Astrocyte (in vitro differentiated cells and primary cell): Measurements from ENCODE around the gene ZNF892. TPM values are rescaled to one million over a fixed set of nuclear protein-coding genes. Genes with fewer than 3 reads are reported as not detected.
A peak's percentile ranks its signal among the peaks of the same experiment; 100 is the strongest.
"Not testable (repeated sequence)": the region's sequence is repeated elsewhere in the genome, so short reads cannot be mapped to it uniquely, and the experiment has no call there.

ENCODE experiments used
- DNase-seq: peaks from one replicate; pipeline ENCODE4 v3.0.0-alpha.2; 2010; ENCODE audit warnings: low read depth
- FAIRE-seq: peaks from 2 replicates; lab custom pipeline; 2011; peaks lifted over from hg19 to GRCh38; lab: Jason Lieb, UNC
- H2AFZ ChIP-seq: 2 replicates; pipeline ENCODE4 v1.6.0; 2012; ENCODE audit warnings: low read depth, low read length, inconsistent platforms
- H3K27ac ChIP-seq: 2 replicates; pipeline ENCODE4 v1.5.1; 2011; ENCODE audit warnings: low read depth, low read length, inconsistent platforms
- H3K27me3 ChIP-seq: 2 replicates; pipeline ENCODE4 v1.6.0; 2011; ENCODE audit warnings: low read length, inconsistent platforms; ENCODE audit not compliant: insufficient read depth
- H3K36me3 ChIP-seq: 2 replicates; pipeline ENCODE4 v1.5.1; 2011; ENCODE audit warnings: low read length, inconsistent platforms; ENCODE audit not compliant: insufficient read depth
- H3K4me1 ChIP-seq: 2 replicates; pipeline ENCODE4 v1.5.1; 2011; ENCODE audit warnings: low read length, inconsistent platforms; ENCODE audit not compliant: insufficient read depth
- H3K4me2 ChIP-seq: 2 replicates; pipeline ENCODE4 v1.6.0; 2012; ENCODE audit warnings: low read length, inconsistent platforms
- H3K4me3 ChIP-seq: 2 replicates; pipeline ENCODE4 v1.5.1; 2011; ENCODE audit warnings: low read depth, mild to moderate bottlenecking, low read length, inconsistent platforms; ENCODE audit not compliant: insufficient read depth
- H3K79me2 ChIP-seq: 2 replicates; pipeline ENCODE4 v1.6.0; 2012; ENCODE audit warnings: mild to moderate bottlenecking, low read length, inconsistent platforms; ENCODE audit not compliant: insufficient read depth
- H3K9ac ChIP-seq: 2 replicates; pipeline ENCODE4 v1.6.0; 2012; ENCODE audit warnings: mild to moderate bottlenecking, low read length, inconsistent platforms
- H3K9me3 ChIP-seq: 2 replicates; pipeline ENCODE4 v1.5.1; 2012; ENCODE audit warnings: low read depth, mild to moderate bottlenecking, low read length, inconsistent platforms; ENCODE audit not compliant: insufficient read depth
- H4K20me1 ChIP-seq: 2 replicates; pipeline ENCODE4 v1.6.0; 2012; ENCODE audit warnings: low read length, inconsistent platforms; ENCODE audit not compliant: insufficient read depth
- H3K27ac Mint-ChIP-seq: one replicate; pipeline ENCODE4 v1.8.0; 2021; ENCODE audit warnings: mild to moderate bottlenecking, mixed read lengths; ENCODE audit not compliant: unreplicated experiment
- H3K27me3 Mint-ChIP-seq: one replicate; pipeline ENCODE4 v1.8.0; 2021; ENCODE audit warnings: low read depth, mixed read lengths; ENCODE audit not compliant: unreplicated experiment
- H3K36me3 Mint-ChIP-seq: one replicate; pipeline ENCODE4 v1.8.0; 2021; ENCODE audit warnings: low read depth, mixed read lengths; ENCODE audit not compliant: unreplicated experiment
- H3K4me1 Mint-ChIP-seq: one replicate; pipeline ENCODE4 v1.8.0; 2021; ENCODE audit warnings: low read depth, mixed read lengths; ENCODE audit not compliant: unreplicated experiment
- H3K4me3 Mint-ChIP-seq: one replicate; pipeline ENCODE4 v1.8.0; 2021; ENCODE audit warnings: mild to moderate bottlenecking, moderate library complexity, mixed read lengths; ENCODE audit not compliant: unreplicated experiment
- H3K9me3 Mint-ChIP-seq: one replicate; pipeline ENCODE4 v1.8.0; 2021; ENCODE audit warnings: mild to moderate bottlenecking, mixed read lengths; ENCODE audit not compliant: unreplicated experiment
- EZH2 ChIP-seq: IDR thresholded peaks from 2 replicates; pipeline ENCODE4 v1.6.1; 2012; ENCODE audit warnings: mild to moderate bottlenecking, low read length, inconsistent platforms; ENCODE audit not compliant: insufficient read depth
- total RNA-seq: library from RNA; stranded (reverse); gene quantifications from 2 replicates; pipeline ENCODE4 v1.2.1, GENCODE V29; 2021
- TF ChIP-seq, protein P1 (sequence below): IDR thresholded peaks from 2 replicates; pipeline ENCODE4 v1.5.1; 2011; ENCODE audit warnings: low read depth, mild to moderate bottlenecking, inconsistent platforms, low read length, moderate library complexity; ENCODE audit not compliant: insufficient read depth

The ZNF892 gene
- total RNA-seq, 1 donor from 2014 or later = 4.8 TPM

DNA sequence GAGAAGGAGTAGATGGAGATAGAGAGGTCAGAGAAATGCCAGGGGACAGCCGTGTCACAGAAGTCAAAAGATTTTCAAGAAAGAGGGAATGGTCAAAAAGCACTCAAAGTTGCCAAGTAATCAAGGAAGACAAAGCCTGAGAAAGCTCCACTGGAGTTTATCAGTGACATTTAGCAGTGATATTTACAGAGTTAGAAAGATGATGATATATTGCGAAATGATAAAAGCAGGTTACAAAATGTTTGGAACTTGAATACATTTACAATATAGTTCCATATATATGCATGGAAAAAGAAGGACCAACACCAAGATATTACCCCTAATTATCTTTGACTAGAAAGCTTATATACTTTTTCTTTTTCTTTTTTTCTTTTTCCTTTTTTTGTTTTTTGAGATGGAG is 21.3 kb upstream of the ZNF892 start:
- H3K27me3 ChIP-seq = no peaks in the 10 kb centered on the region
- no peaks in the 10 kb centered on the region for H4K20me1 ChIP-seq
- no peak overlapping the region for H3K9ac ChIP-seq
- Mint-ChIP-seq H3K4me3 (no peak overlapping the region), H3K27me3 (peaks cover 3% of the 10 kb centered on the region), H3K27ac (no peak overlapping the region), H3K4me1 (no peaks in the 10 kb centered on the region), H3K36me3 (peaks cover 31% of the 10 kb centered on the region), H3K9me3 (peaks cover 22% of the 10 kb centered on the region)
- H3K27ac ChIP-seq = no peak overlapping the region
- peaks cover 11% of the 10 kb centered on the region for H3K9me3 ChIP-seq
- H3K36me3 ChIP-seq = peaks cover 13% of the 10 kb centered on the region
- H3K4me2 ChIP-seq = no peak overlapping the region
- H2AFZ ChIP-seq = no peak overlapping the region
- H3K4me3 ChIP-seq = no peak overlapping the region
- no peak for TF ChIP-seq EZH2
- TF ChIP-seq, protein P1, sequence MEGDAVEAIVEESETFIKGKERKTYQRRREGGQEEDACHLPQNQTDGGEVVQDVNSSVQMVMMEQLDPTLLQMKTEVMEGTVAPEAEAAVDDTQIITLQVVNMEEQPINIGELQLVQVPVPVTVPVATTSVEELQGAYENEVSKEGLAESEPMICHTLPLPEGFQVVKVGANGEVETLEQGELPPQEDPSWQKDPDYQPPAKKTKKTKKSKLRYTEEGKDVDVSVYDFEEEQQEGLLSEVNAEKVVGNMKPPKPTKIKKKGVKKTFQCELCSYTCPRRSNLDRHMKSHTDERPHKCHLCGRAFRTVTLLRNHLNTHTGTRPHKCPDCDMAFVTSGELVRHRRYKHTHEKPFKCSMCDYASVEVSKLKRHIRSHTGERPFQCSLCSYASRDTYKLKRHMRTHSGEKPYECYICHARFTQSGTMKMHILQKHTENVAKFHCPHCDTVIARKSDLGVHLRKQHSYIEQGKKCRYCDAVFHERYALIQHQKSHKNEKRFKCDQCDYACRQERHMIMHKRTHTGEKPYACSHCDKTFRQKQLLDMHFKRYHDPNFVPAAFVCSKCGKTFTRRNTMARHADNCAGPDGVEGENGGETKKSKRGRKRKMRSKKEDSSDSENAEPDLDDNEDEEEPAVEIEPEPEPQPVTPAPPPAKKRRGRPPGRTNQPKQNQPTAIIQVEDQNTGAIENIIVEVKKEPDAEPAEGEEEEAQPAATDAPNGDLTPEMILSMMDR = no peak
- FAIRE-seq (no peak), DNase-seq (no peak)
- H3K79me2 ChIP-seq = no peaks in the 10 kb centered on the region
- H3K4me1 ChIP-seq = no peaks in the 10 kb centered on the region

DNA sequence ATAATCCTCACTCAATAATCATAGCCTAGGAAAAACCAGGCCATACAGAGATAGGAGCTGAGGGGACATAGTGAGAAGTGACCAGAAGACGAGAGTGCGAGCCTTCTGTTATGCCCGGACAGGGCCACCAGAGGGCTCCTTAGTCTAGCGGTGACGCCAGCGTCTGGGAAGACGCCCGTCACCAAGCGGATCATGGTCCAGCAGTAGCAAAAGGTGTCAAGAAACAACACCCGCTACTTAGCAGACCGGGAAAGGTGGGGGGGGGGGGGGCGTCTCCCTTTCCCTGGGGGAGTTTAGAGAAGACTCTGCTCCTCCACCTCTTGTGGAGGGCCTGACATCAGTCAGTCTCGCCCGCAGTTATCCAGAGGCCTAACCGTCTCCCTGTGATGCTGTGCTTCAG is 14.4 kb upstream of the ZNF892 start:
- peaks cover 23% of the 10 kb centered on the region for H3K27me3 Mint-ChIP-seq
- H3K36me3 Mint-ChIP-seq, H3K27ac Mint-ChIP-seq, DNase-seq, H3K4me1 ChIP-seq, H3K9me3 Mint-ChIP-seq, H2AFZ ChIP-seq, H3K36me3 ChIP-seq, H3K4me2 ChIP-seq, H3K4me3 Mint-ChIP-seq, H3K9me3 ChIP-seq, H3K4me1 Mint-ChIP-seq, FAIRE-seq, H4K20me1 ChIP-seq, H3K9ac ChIP-seq, H3K27ac ChIP-seq, H3K27me3 ChIP-seq, H3K4me3 ChIP-seq, H3K79me2 ChIP-seq: not testable (repeated sequence)
- TF ChIP-seq, protein P1 = peak; percentile 10

DNA sequence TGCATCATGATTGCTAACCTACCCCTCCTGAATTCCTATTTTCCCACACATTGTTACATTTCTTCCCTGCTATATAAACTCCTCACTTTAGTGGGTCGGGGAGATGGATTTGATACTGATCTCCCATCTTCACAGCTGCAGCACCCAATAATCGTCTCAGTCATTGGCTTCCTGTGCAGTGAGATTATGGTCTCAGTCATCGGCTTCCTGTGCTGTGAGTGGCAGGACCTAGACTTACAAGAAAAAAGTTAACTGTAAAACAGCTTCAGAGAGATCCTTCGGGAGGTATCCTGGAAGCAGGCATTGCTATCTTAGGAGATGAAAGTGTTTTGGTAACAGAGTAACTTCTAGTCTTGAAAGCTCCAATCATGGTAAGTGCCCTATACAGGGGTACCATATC is 3.4 kb upstream of the ZNF892 start:
- DNase-seq = no peak
- H4K20me1 ChIP-seq = no peaks in the 10 kb centered on the region
- peaks cover 4% of the 10 kb centered on the region for H3K4me1 Mint-ChIP-seq
- no peak overlapping the region for H3K4me3 Mint-ChIP-seq
- FAIRE-seq = no peak
- H3K4me1 ChIP-seq = no peaks in the 10 kb centered on the region
- H3K9me3 Mint-ChIP-seq = peaks cover 19% of the 10 kb centered on the region
- H3K27me3 ChIP-seq = no peaks in the 10 kb centered on the region
- no peak overlapping the region for H3K9ac ChIP-seq
- H3K27me3 Mint-ChIP-seq = peaks cover 10% of the 10 kb centered on the region
- no peak overlapping the region for H2AFZ ChIP-seq
- H3K36me3 Mint-ChIP-seq = peaks cover 15% of the 10 kb centered on the region
- no peaks in the 10 kb centered on the region for H3K79me2 ChIP-seq
- no peak overlapping the region for H3K4me3 ChIP-seq
- no peak overlapping the region for H3K27ac Mint-ChIP-seq
- H3K36me3 ChIP-seq = no peaks in the 10 kb centered on the region
- no peak overlapping the region for H3K4me2 ChIP-seq
- TF ChIP-seq, protein P1 = no peak
- TF ChIP-seq EZH2 = no peak
- no peak overlapping the region for H3K27ac ChIP-seq
- H3K9me3 ChIP-seq = no peaks in the 10 kb centered on the region
